MM.1S (cell line): ENCODE results near the gene PIGR.

ENCODE experiments used
- DNase-seq: peaks from one replicate; pipeline ENCODE4 v3.0.0-alpha.2; 2015
- H2AFZ ChIP-seq: fragments of 300-600 bp; sonication (generic); 2 replicates; pipeline ENCODE4 v1.6.0; 2016; ENCODE audit warnings: antibody characterized with exemption, low read length
- H3F3A ChIP-seq: fragments of 300-600 bp; sonication (generic); 2 replicates; pipeline ENCODE4 v1.6.1; 2016; ENCODE audit warnings: mild to moderate bottlenecking, antibody characterized with exemption, low read length, moderate library complexity, mixed read lengths; ENCODE audit not compliant: insufficient read depth
- H3K27ac ChIP-seq: fragments of 300-600 bp; sonication (generic); 2 replicates; pipeline ENCODE4 v1.5.1; 2016; ENCODE audit warnings: mild to moderate bottlenecking, low read length
- H3K27me3 ChIP-seq: fragments of 300-600 bp; sonication (generic); replicated peaks from 2 replicates; pipeline ENCODE4 v1.6.0; 2016; ENCODE audit warnings: low read length; ENCODE audit not compliant: insufficient read depth
- H3K36me3 ChIP-seq: fragments of 300-600 bp; sonication (generic); replicated peaks from 2 replicates; pipeline ENCODE4 v1.6.1; 2016; ENCODE audit warnings: mild to moderate bottlenecking, low read length, mixed read lengths; ENCODE audit not compliant: insufficient read depth
- H3K4me1 ChIP-seq: fragments of 300-600 bp; sonication (generic); 2 replicates; pipeline ENCODE4 v1.6.1; 2016; ENCODE audit warnings: low read length, mixed read lengths
- H3K4me2 ChIP-seq: fragments of 300-600 bp; sonication (generic); 2 replicates; pipeline ENCODE4 v1.6.0; 2016; ENCODE audit warnings: low read depth, low read length
- H3K4me3 ChIP-seq: fragments of 300-600 bp; sonication (generic); 2 replicates; pipeline ENCODE4 v1.5.1; 2016; ENCODE audit warnings: low read length, mixed read lengths
- H3K79me2 ChIP-seq: fragments of 300-600 bp; sonication (generic); 2 replicates; pipeline ENCODE4 v1.6.1; 2016; ENCODE audit warnings: mixed run types, low read length, mixed read lengths
- H3K9ac ChIP-seq: fragments of 300-600 bp; sonication (generic); 2 replicates; pipeline ENCODE4 v1.6.1; 2016; ENCODE audit warnings: low read length, mixed read lengths
- H3K9me2 ChIP-seq: fragments of 300-600 bp; sonication (generic); replicated peaks from 2 replicates; pipeline ENCODE4 v1.6.1; 2016; ENCODE audit warnings: mild to moderate bottlenecking, low read length, mixed read lengths; ENCODE audit not compliant: insufficient read depth
- H3K9me3 ChIP-seq: fragments of 300-600 bp; sonication (generic); replicated peaks from 2 replicates; pipeline ENCODE4 v1.6.1; 2016; ENCODE audit warnings: mild to moderate bottlenecking, low read length, mixed read lengths; ENCODE audit not compliant: insufficient read depth
- H4K20me1 ChIP-seq: fragments of 300-600 bp; sonication (generic); 2 replicates; pipeline ENCODE4 v1.6.1; 2016; ENCODE audit warnings: mild to moderate bottlenecking, low read length, moderate library complexity, mixed read lengths; ENCODE audit not compliant: insufficient read depth
- EZH2 ChIP-seq: fragments of 300-600 bp; sonication (generic); optimal IDR thresholded peaks from 2 replicates; pipeline ENCODE3; 2017; ENCODE audit warnings: low read depth, mild to moderate bottlenecking, antibody characterized with exemption, low read length, mixed read lengths
- EZH2phosphoT487 ChIP-seq: fragments of 300-600 bp; sonication (generic); IDR thresholded peaks from 2 replicates; pipeline ENCODE4 v1.6.1; 2018; ENCODE audit warnings: antibody characterized with exemption, low read length
- TF ChIP-seq, protein P1 (sequence below): fragments of 300-600 bp; sonication (generic); IDR thresholded peaks from 2 replicates; pipeline ENCODE4 v1.5.1; 2016; ENCODE audit warnings: antibody characterized with exemption, low read length, mixed read lengths

Gene PIGR

DNA sequence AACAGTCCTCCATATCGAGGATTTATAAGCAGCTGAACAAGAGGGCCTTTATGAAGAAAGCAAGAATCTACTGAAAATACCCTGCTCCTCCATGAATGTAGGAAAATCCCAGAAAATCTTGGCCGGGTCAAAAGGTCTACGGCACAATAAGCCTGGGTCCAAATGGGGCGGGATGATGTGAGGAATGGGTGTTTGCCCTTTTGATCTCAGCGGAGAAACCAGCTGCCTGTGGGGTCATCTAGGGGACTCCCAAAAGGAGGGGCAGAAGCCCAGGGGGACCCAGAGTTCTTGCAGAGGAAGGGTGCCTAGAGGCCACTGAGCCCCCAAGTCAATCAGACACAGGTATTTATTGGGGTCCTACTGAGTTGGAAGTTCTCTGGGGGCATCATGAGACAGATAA lies 11.4 kb upstream of the PIGR start:
- Histone ChIP-seq H3K27ac (no peak overlapping the region), H4K20me1 (no peaks in the 10 kb centered on the region), H3K79me2 (no peaks in the 10 kb centered on the region), H3K4me3 (no peak overlapping the region), H3K4me2 (no peak overlapping the region), H3F3A (no peaks in the 10 kb centered on the region), H3K9me2 (no peaks in the 10 kb centered on the region), H3K9ac (no peak overlapping the region), H2AFZ (no peak overlapping the region), H3K27me3 (no peaks in the 10 kb centered on the region), H3K36me3 (no peaks in the 10 kb centered on the region), H3K9me3 (no peaks in the 10 kb centered on the region), H3K4me1 (no peaks in the 10 kb centered on the region)
- no peak for TF ChIP-seq EZH2phosphoT487
- no peak for TF ChIP-seq EZH2
- TF ChIP-seq, protein P1, sequence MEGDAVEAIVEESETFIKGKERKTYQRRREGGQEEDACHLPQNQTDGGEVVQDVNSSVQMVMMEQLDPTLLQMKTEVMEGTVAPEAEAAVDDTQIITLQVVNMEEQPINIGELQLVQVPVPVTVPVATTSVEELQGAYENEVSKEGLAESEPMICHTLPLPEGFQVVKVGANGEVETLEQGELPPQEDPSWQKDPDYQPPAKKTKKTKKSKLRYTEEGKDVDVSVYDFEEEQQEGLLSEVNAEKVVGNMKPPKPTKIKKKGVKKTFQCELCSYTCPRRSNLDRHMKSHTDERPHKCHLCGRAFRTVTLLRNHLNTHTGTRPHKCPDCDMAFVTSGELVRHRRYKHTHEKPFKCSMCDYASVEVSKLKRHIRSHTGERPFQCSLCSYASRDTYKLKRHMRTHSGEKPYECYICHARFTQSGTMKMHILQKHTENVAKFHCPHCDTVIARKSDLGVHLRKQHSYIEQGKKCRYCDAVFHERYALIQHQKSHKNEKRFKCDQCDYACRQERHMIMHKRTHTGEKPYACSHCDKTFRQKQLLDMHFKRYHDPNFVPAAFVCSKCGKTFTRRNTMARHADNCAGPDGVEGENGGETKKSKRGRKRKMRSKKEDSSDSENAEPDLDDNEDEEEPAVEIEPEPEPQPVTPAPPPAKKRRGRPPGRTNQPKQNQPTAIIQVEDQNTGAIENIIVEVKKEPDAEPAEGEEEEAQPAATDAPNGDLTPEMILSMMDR = no peak
- no peak for DNase-seq

- Histone ChIP-seq H3K4me1 (no peaks in the 10 kb centered on the region), H3K79me2 (no peaks in the 10 kb centered on the region), H3K9me2 (no peaks in the 10 kb centered on the region), H3K4me3 (no peak overlapping the region), H3K4me2 (no peak overlapping the region), H3F3A (no peaks in the 10 kb centered on the region), H2AFZ (no peak overlapping the region), H3K27me3 (no peaks in the 10 kb centered on the region), H4K20me1 (no peaks in the 10 kb centered on the region), H3K9ac (no peak overlapping the region), H3K9me3 (no peaks in the 10 kb centered on the region), H3K27ac (no peak overlapping the region), H3K36me3 (no peaks in the 10 kb centered on the region)
- DNase-seq = no peak
- TF ChIP-seq EZH2 (no peak), EZH2phosphoT487 (no peak)
- TF ChIP-seq, protein P1 = no peak
These were observed 9.5 kb upstream of the PIGR start for GRCh38 chr1:206955476-206956451.

GRCh38 chr1:206954459-206955342 lies 8.4 kb upstream of the PIGR start:
- Histone ChIP-seq H3K36me3 (no peaks in the 10 kb centered on the region), H3K4me3 (no peak overlapping the region), H3K79me2 (no peaks in the 10 kb centered on the region), H3K27ac (no peak overlapping the region), H3K9ac (no peak overlapping the region), H2AFZ (no peak overlapping the region), H3K4me1 (no peaks in the 10 kb centered on the region), H3F3A (no peaks in the 10 kb centered on the region), H3K9me3 (no peaks in the 10 kb centered on the region), H3K9me2 (no peaks in the 10 kb centered on the region), H4K20me1 (no peaks in the 10 kb centered on the region), H3K4me2 (no peak overlapping the region), H3K27me3 (no peaks in the 10 kb centered on the region)
- TF ChIP-seq EZH2 (no peak), EZH2phosphoT487 (no peak)
- TF ChIP-seq, protein P1 = no peak
- no peak for DNase-seq
